Parathyroid adenoma (tissue), 2 donors: ENCODE measurements around the gene SLC16A12.

Experiments used
- H2AFZ ChIP-seq: fragments of 300-600 bp; sonication (generic); one replicate; pipeline ENCODE4 v1.7.0; 2017; ENCODE audit warnings: antibody characterized with exemption, mild to moderate bottlenecking
- H3K27ac ChIP-seq: fragments of 300-600 bp; sonication (generic); one replicate; pipeline ENCODE4 v1.7.0; 2017
- H3K27me3 ChIP-seq: fragments of 300-600 bp; sonication (generic); one replicate; pipeline ENCODE4 v1.7.0; 2017; ENCODE audit warnings: low read length; ENCODE audit not compliant: control insufficient read depth, insufficient read depth
- H3K36me3 ChIP-seq: fragments of 300-600 bp; sonication (generic); one replicate; pipeline ENCODE4 v1.7.0; 2017; ENCODE audit warnings: low read length; ENCODE audit not compliant: control insufficient read depth, insufficient read depth
- H3K4me1 ChIP-seq: fragments of 300-600 bp; sonication (generic); one replicate; pipeline ENCODE4 v1.7.0; 2017; ENCODE audit warnings: control low read depth
- H3K4me2 ChIP-seq: fragments of 300-600 bp; sonication (generic); one replicate; pipeline ENCODE4 v1.7.0; 2017; ENCODE audit warnings: low read length
- H3K4me3 ChIP-seq: fragments of 300-600 bp; sonication (generic); one replicate; pipeline ENCODE4 v1.7.0; 2017; ENCODE audit warnings: low read depth, low read length
- H3K79me2 ChIP-seq: fragments of 300-600 bp; sonication (generic); one replicate; pipeline ENCODE4 v1.7.0; 2017; ENCODE audit warnings: control low read depth
- H3K9ac ChIP-seq: fragments of 300-600 bp; sonication (generic); one replicate; pipeline ENCODE4 v1.7.0; 2017; ENCODE audit warnings: mild to moderate bottlenecking
- H3K9me3 ChIP-seq: fragments of 300-600 bp; sonication (generic); one replicate; pipeline ENCODE4 v1.7.0; 2017; ENCODE audit warnings: low read length; ENCODE audit not compliant: control insufficient read depth
- CTCF ChIP-seq: fragments of 300-600 bp; sonication (generic); IDR thresholded peaks from one replicate; pipeline ENCODE4 v1.7.0; 2017; ENCODE audit warnings: antibody characterized with exemption, mild to moderate bottlenecking
- donor health status: primary hyperparathyroidism.

SLC16A12 gene

GRCh38 chr10:89513206-89513605 lies 22.2 kb downstream of the SLC16A12 start:
- H3K4me2 ChIP-seq: no peak overlapping the region
- no peaks in the 10 kb centered on the region for H3K9me3 ChIP-seq
- no peaks in the 10 kb centered on the region for H3K79me2 ChIP-seq
- H3K4me3 ChIP-seq: no peak overlapping the region
- no peak overlapping the region for H3K27ac ChIP-seq
- no peaks in the 10 kb centered on the region for H3K4me1 ChIP-seq
- no peaks in the 10 kb centered on the region for H3K27me3 ChIP-seq
- H3K36me3 ChIP-seq: no peaks in the 10 kb centered on the region
- H3K9ac ChIP-seq: no peak overlapping the region
- no peak overlapping the region for H2AFZ ChIP-seq
- TF ChIP-seq CTCF: no peak

DNA sequence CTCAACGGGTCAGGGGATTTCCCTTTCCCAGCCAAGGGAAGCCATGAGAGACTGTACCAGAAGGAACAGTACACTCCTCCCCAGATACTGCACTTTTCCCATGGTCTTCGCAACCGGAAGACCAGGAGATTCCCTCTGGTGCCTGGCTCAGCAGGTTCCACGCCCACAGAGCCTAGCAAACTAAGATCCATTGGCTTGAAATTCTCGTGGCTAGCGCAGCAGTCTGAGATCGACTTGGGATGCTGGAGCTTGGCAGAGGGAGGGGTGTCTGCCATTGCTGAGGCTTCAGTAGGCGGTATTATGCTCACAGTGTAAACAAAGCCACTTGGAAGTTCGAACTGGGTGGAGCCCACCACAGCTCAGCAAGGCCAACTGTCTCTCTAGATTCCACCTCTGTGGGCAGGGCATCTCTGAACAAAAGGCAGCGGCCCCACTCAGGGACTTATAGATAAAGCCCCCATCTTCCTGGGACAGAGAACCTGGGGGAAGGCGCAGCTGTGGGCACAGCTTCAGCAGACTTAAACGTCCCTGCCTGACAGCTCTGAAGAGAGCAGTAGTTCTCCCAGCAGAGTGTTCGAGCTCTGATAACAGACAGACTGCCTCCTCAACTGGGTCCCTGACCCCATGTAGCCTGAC lies 29.6 kb downstream of the SLC16A12 start:
- H3K9me3 ChIP-seq: no peaks in the 10 kb centered on the region
- no peaks in the 10 kb centered on the region for H3K36me3 ChIP-seq
- no peaks in the 10 kb centered on the region for H3K4me1 ChIP-seq
- H3K4me2 ChIP-seq: no peak overlapping the region
- H3K4me3 ChIP-seq: no peak overlapping the region
- H2AFZ ChIP-seq: no peak overlapping the region
- H3K9ac ChIP-seq: no peak overlapping the region
- H3K79me2 ChIP-seq: no peaks in the 10 kb centered on the region
- no peak for TF ChIP-seq CTCF
- no peak overlapping the region for H3K27ac ChIP-seq
- H3K27me3 ChIP-seq: no peaks in the 10 kb centered on the region

GRCh38 chr10:89504691-89505090 lies 30.7 kb downstream of the SLC16A12 start:
- H3K79me2 ChIP-seq: no peaks in the 10 kb centered on the region
- H3K4me1 ChIP-seq: no peaks in the 10 kb centered on the region
- H3K4me3 ChIP-seq: no peak overlapping the region
- no peak overlapping the region for H3K27ac ChIP-seq
- no peak for TF ChIP-seq CTCF
- H3K27me3 ChIP-seq: no peaks in the 10 kb centered on the region
- no peaks in the 10 kb centered on the region for H3K9me3 ChIP-seq
- H3K9ac ChIP-seq: no peak overlapping the region
- no peak overlapping the region for H3K4me2 ChIP-seq
- H3K36me3 ChIP-seq: no peaks in the 10 kb centered on the region
- H2AFZ ChIP-seq: no peak overlapping the region

- no peak overlapping the region for H2AFZ ChIP-seq
- no peak overlapping the region for H3K9ac ChIP-seq
- H3K27ac ChIP-seq: no peak overlapping the region
- TF ChIP-seq CTCF: no peak
- no peaks in the 10 kb centered on the region for H3K36me3 ChIP-seq
- H3K79me2 ChIP-seq: no peaks in the 10 kb centered on the region
- no peaks in the 10 kb centered on the region for H3K27me3 ChIP-seq
- H3K4me2 ChIP-seq: no peak overlapping the region
- H3K4me1 ChIP-seq: no peaks in the 10 kb centered on the region
- H3K9me3 ChIP-seq: no peaks in the 10 kb centered on the region
- H3K4me3 ChIP-seq: no peak overlapping the region
Measured at GRCh38 chr10:89503652-89504370, 31.6 kb downstream of the SLC16A12 start.

- Histone ChIP-seq H3K9ac (no peak overlapping the region), H3K9me3 (no peaks in the 10 kb centered on the region), H3K36me3 (no peaks in the 10 kb centered on the region), H3K27me3 (no peaks in the 10 kb centered on the region), H3K4me2 (no peak overlapping the region), H2AFZ (no peak overlapping the region), H3K79me2 (no peaks in the 10 kb centered on the region), H3K4me1 (no peaks in the 10 kb centered on the region), H3K27ac (no peak overlapping the region), H3K4me3 (no peak overlapping the region)
- no peak for TF ChIP-seq CTCF
Measured at GRCh38 chr10:89503151-89503550, 32.2 kb downstream of the SLC16A12 start.
